ENCODE measurements around the gene SPRR3.

Gene SPRR3, protein sequence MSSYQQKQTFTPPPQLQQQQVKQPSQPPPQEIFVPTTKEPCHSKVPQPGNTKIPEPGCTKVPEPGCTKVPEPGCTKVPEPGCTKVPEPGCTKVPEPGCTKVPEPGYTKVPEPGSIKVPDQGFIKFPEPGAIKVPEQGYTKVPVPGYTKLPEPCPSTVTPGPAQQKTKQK

GRCh38 chr1:153001382-153001781 is at the start of gene SPRR3:
Gene SPRR3, plus strand, starts transcription at chr1:153001749. Its CDS starts 1,272 bp downstream, at chr1:153003021.
- no peak within 1 kb of the TSS for H3K4me3 ChIP-seq (ENCODE audit: low read depth, low read length)
- peak; percentile 2 for DNase-seq (ENCODE audit: low read depth)
- TF ChIP-seq POLR2A (IDR thresholded peaks at IDR 0.05; ENCODE audit: extremely low read depth, insufficient read length) (no peak), MYC (IDR thresholded peaks at IDR 0.05; ENCODE audit: low read depth, low read length) (no peak)
- TF ChIP-seq, protein P1, sequence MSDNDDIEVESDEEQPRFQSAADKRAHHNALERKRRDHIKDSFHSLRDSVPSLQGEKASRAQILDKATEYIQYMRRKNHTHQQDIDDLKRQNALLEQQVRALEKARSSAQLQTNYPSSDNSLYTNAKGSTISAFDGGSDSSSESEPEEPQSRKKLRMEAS (IDR thresholded peaks at IDR 0.05; ENCODE audit: low read depth, low read length) = no peak
- TF ChIP-seq, protein P2, sequence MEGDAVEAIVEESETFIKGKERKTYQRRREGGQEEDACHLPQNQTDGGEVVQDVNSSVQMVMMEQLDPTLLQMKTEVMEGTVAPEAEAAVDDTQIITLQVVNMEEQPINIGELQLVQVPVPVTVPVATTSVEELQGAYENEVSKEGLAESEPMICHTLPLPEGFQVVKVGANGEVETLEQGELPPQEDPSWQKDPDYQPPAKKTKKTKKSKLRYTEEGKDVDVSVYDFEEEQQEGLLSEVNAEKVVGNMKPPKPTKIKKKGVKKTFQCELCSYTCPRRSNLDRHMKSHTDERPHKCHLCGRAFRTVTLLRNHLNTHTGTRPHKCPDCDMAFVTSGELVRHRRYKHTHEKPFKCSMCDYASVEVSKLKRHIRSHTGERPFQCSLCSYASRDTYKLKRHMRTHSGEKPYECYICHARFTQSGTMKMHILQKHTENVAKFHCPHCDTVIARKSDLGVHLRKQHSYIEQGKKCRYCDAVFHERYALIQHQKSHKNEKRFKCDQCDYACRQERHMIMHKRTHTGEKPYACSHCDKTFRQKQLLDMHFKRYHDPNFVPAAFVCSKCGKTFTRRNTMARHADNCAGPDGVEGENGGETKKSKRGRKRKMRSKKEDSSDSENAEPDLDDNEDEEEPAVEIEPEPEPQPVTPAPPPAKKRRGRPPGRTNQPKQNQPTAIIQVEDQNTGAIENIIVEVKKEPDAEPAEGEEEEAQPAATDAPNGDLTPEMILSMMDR (IDR thresholded peaks at IDR 0.05; ENCODE audit: low read depth, low read length) = no peak

GRCh38 chr1:152953761-152954160 is 47.8 kb upstream of the SPRR3 start:
- TF ChIP-seq, protein P2 (IDR thresholded peaks at IDR 0.05; ENCODE audit: low read depth, low read length) = no peak
- TF ChIP-seq MYC (IDR thresholded peaks at IDR 0.05; ENCODE audit: low read depth, low read length) (no peak), POLR2A (IDR thresholded peaks at IDR 0.05; ENCODE audit: extremely low read depth, insufficient read length) (no peak)
- TF ChIP-seq, protein P1 (IDR thresholded peaks at IDR 0.05; ENCODE audit: low read depth, low read length) = no peak
- no peak overlapping the region for H3K4me3 ChIP-seq (ENCODE audit: low read depth, low read length)
- DNase-seq (ENCODE audit: low read depth) = no peak

- DNase-seq (ENCODE audit: low read depth) = no peak
- TF ChIP-seq, protein P2 (IDR thresholded peaks at IDR 0.05; ENCODE audit: low read depth, low read length) = no peak
- TF ChIP-seq, protein P1 (IDR thresholded peaks at IDR 0.05; ENCODE audit: low read depth, low read length) = no peak
- no peak for TF ChIP-seq MYC (IDR thresholded peaks at IDR 0.05; ENCODE audit: low read depth, low read length)
- TF ChIP-seq POLR2A (IDR thresholded peaks at IDR 0.05; ENCODE audit: extremely low read depth, insufficient read length) = no peak
- no peak overlapping the region for H3K4me3 ChIP-seq (ENCODE audit: low read depth, low read length)
These were observed 47.1 kb upstream of the SPRR3 start for GRCh38 chr1:152954436-152954835.

DNA sequence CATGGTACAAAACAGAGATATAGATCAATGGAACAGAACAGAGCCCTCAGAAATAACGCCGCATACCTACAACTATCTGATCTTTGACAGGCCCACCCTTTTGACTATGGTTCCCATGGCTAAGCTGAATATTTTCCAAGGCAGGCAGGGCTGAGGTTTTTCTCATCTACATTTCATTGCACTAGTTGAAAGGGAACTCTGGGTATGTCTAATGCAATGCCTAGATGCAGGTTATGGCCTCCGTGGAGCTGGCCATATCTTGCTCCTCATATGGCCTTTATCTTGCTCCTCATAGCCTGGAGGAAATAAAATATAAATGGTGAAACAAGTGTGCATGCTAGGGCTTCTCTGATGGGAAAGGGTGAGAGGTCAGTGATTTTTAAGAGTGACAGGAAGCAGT is 44.0 kb upstream of the SPRR3 start:
- TF ChIP-seq, protein P1 (IDR thresholded peaks at IDR 0.05; ENCODE audit: low read depth, low read length) = no peak
- TF ChIP-seq, protein P2 (IDR thresholded peaks at IDR 0.05; ENCODE audit: low read depth, low read length) = no peak
- TF ChIP-seq POLR2A (IDR thresholded peaks at IDR 0.05; ENCODE audit: extremely low read depth, insufficient read length) = no peak
- no peak for TF ChIP-seq MYC (IDR thresholded peaks at IDR 0.05; ENCODE audit: low read depth, low read length)
- DNase-seq (ENCODE audit: low read depth) = no peak
- H3K4me3 ChIP-seq (ENCODE audit: low read depth, low read length) = no peak overlapping the region

DNA sequence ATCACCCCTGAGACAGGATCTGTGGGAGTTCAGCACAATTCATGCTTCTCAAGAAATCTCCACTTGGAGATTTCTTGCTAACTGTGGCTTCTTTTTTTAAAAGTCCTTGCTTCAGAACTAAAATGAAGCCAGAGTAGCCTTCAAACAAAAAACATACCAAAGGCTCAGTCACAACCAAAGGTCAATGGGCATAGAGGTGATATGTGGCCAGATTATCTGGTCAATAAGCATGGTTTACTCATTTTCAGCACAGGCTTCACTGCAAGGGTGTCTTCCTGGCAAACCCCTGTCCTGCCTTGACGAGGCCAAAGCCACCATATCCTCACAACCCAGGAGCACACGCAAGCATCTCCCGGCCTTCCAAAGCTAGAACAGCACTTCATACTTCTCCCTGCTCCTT is 42.3 kb upstream of the SPRR3 start:
- no peak for DNase-seq (ENCODE audit: low read depth)
- TF ChIP-seq, protein P2 (IDR thresholded peaks at IDR 0.05; ENCODE audit: low read depth, low read length) = no peak
- no peak for TF ChIP-seq MYC (IDR thresholded peaks at IDR 0.05; ENCODE audit: low read depth, low read length)
- no peak overlapping the region for H3K4me3 ChIP-seq (ENCODE audit: low read depth, low read length)

Data from NB4 (cell line).